RWPE1 (cell line): ENCODE data around the gene FCGR2B.
"Not testable (repeated sequence)": the region's sequence is repeated elsewhere in the genome, so short reads cannot be mapped to it uniquely, and the experiment has no call there.

ENCODE experiments used
- CTCF ChIA-PET: fragments of 350-600 bp; sonication (Branson Sonifier 250); formaldehyde crosslinking; extraction: SDS; loops from one replicate; lab custom pipeline; 2021; lab: Yijun Ruan, JAX
- POLR2A ChIA-PET: fragments of 400-600 bp; formaldehyde crosslinking; extraction: SDS; loops from one replicate; lab custom pipeline; 2020; ENCODE audit warnings: antibody characterized with exemption; ENCODE audit not compliant: low non-redundant PET; lab: Yijun Ruan, JAX
- DNase-seq: peaks from one replicate; pipeline ENCODE4 v3.0.0; 2012; ENCODE audit warnings: low spot score
- H3K27ac ChIP-seq: fragments of 450-650 bp; 2 replicates; pipeline ENCODE4 v1.5.1; 2017
- CTCF ChIP-seq: fragments of 450-650 bp; conservative IDR thresholded peaks from 2 replicates; pipeline ENCODE4 v1.5.1; 2017; ENCODE audit warnings: low read depth, mild to moderate bottlenecking

Gene FCGR2B

GRCh38 chr1:161691846-161692245 lies 28.9 kb downstream of the FCGR2B start:
- CTCF ChIA-PET: interaction anchor here (0.6 kb wide), 1 partner anchor 204 kb away, joined by 3 read pairs; no protein-coding TSS in a partner anchor
- peak; percentile 9 for DNase-seq
- no peak overlapping the region for H3K27ac ChIP-seq
- POLR2A ChIA-PET: no interaction called here
- TF ChIP-seq CTCF: no peak

- CTCF ChIA-PET, H3K27ac ChIP-seq, POLR2A ChIA-PET, DNase-seq: not testable (repeated sequence)
Measured at GRCh38 chr1:161693020-161693712, 30.2 kb downstream of the FCGR2B start.

GRCh38 chr1:161698302-161698701 lies 35.4 kb downstream of the FCGR2B start:
- DNase-seq, POLR2A ChIA-PET, H3K27ac ChIP-seq, CTCF ChIA-PET: not testable (repeated sequence)

GRCh38 chr1:161702250-161702649 lies 39.3 kb downstream of the FCGR2B start:
- H3K27ac ChIP-seq: no peak overlapping the region
- no peak for DNase-seq
- ChIA-PET POLR2A (no interaction called here), CTCF (no interaction called here)
- TF ChIP-seq CTCF: no peak

GRCh38 chr1:161705537-161705936 lies 42.6 kb downstream of the FCGR2B start:
- POLR2A ChIA-PET: no interaction called here
- DNase-seq: no peak
- CTCF ChIA-PET: no interaction called here
- no peak overlapping the region for H3K27ac ChIP-seq
- TF ChIP-seq CTCF: no peak

GRCh38 chr1:161706113-161706481 lies 43.2 kb downstream of the FCGR2B start:
- DNase-seq: no peak
- ChIA-PET POLR2A (no interaction called here), CTCF (interaction anchor here (0.7 kb wide), 1 partner anchor 15 kb away, joined by 3 read pairs; no protein-coding TSS in a partner anchor)
- no peak for TF ChIP-seq CTCF
- H3K27ac ChIP-seq: peak overlapping the region; percentile 56; the same call in 1 of the 2 replicates

GRCh38 chr1:161706482-161707347 lies 43.8 kb downstream of the FCGR2B start, which contains the start of gene FCRLA:
Gene FCRLA, plus strand, starts transcription at chr1:161707229. Its CDS starts 36 bp downstream, at chr1:161707265.
- CTCF ChIA-PET: interaction anchor here (0.6 to 0.7 kb wide), 3 partner anchors 16 to 607 kb away, joined by 3 read pairs; no protein-coding TSS in a partner anchor
- POLR2A ChIA-PET: no interaction called here
- H3K27ac ChIP-seq: peak within 1 kb of the TSS; percentile 56; the same call in 1 of the 2 replicates
- peak; percentile 53 for DNase-seq
- no peak for TF ChIP-seq CTCF
